Cortex of kidney (tissue), 1 donor: ENCODE results near the gene CA14.
"Not testable (repeated sequence)": the region's sequence is repeated elsewhere in the genome, so short reads cannot be mapped to it uniquely, and the experiment has no call there.

Source experiments
- DNase-seq: peaks from one replicate; lab custom pipeline; 2025; lab: John Stamatoyannopoulos, UW

CA14 gene

GRCh38 chr1:150257624-150258585 is at the start of gene CA14:
Gene CA14, plus strand, starts transcription at chr1:150257774. Its CDS starts 355 bp downstream, at chr1:150258129.
- no peak for DNase-seq

GRCh38 chr1:150208460-150208859 is 49.1 kb upstream of the CA14 start:
- DNase-seq, result not testable (repeated sequence)

- DNase-seq, result no peak
These were observed 47.5 kb upstream of the CA14 start for GRCh38 chr1:150210091-150210490.

GRCh38 chr1:150210706-150211105 is 46.9 kb upstream of the CA14 start:
- no peak for DNase-seq

GRCh38 chr1:150212070-150212469 is 45.5 kb upstream of the CA14 start:
- DNase-seq, result no peak

GRCh38 chr1:150213170-150214098 is 44.1 kb upstream of the CA14 start:
- no peak for DNase-seq

GRCh38 chr1:150214099-150214756 is 43.3 kb upstream of the CA14 start:
- not testable (repeated sequence) for DNase-seq

- DNase-seq, result not testable (repeated sequence)
These were observed 41.7 kb upstream of the CA14 start for GRCh38 chr1:150215855-150216254.

- no peak for DNase-seq
These were observed 36.0 kb upstream of the CA14 start for GRCh38 chr1:150221552-150221951.

GRCh38 chr1:150224983-150225382 is 32.6 kb upstream of the CA14 start:
- no peak for DNase-seq

- DNase-seq, result no peak
These were observed 32.0 kb upstream of the CA14 start for GRCh38 chr1:150225546-150225945.

- no peak for DNase-seq
These were observed 31.1 kb upstream of the CA14 start for GRCh38 chr1:150226486-150226885.

- no peak for DNase-seq
These were observed 30.3 kb upstream of the CA14 start for GRCh38 chr1:150227228-150227627.

- not testable (repeated sequence) for DNase-seq
These were observed 29.3 kb upstream of the CA14 start for GRCh38 chr1:150228246-150228645.

- DNase-seq, result not testable (repeated sequence)
These were observed 24.7 kb upstream of the CA14 start for GRCh38 chr1:150232921-150233320.

- no peak for DNase-seq
These were observed 23.9 kb upstream of the CA14 start for GRCh38 chr1:150233359-150234308.

GRCh38 chr1:150234309-150234565 is 23.3 kb upstream of the CA14 start:
- no peak for DNase-seq

- DNase-seq, result no peak
These were observed 22.8 kb upstream of the CA14 start for GRCh38 chr1:150234566-150235293.

GRCh38 chr1:150235294-150235851 is 22.2 kb upstream of the CA14 start:
- no peak for DNase-seq
